ENCODE results near the gene DNAJC18. TPM values are rescaled to one million over a fixed set of nuclear protein-coding genes. Genes with fewer than 3 reads are reported as not detected.
"Not testable (repeated sequence)": the region's sequence is repeated elsewhere in the genome, so short reads cannot be mapped to it uniquely, and the experiment has no call there.

DNAJC18 gene
- total RNA-seq, 4 donors from 2014 or later = 7.9 to 21.0 (median 12.7) TPM

GRCh38 chr5:139451176-139451575 lies 11.9 kb upstream of the DNAJC18 start:
- no peak overlapping the region for H3K27ac ChIP-seq
- no peak for DNase-seq

GRCh38 chr5:139446956-139447779 lies 7.8 kb upstream of the DNAJC18 start:
- intact Hi-C loops (cut with DNase I) = no loop called here
- Histone ChIP-seq H3K9me3 (no peaks in the 10 kb centered on the region), H3K4me1 (peaks cover 4 to 13% of the 10 kb centered on the region in 2 donors), H3K27me3 (no peaks in the 10 kb centered on the region), H3K36me3 (no peaks in the 10 kb centered on the region), H3K27ac (peak overlapping the region in 1 of 3 donors; percentile 6), H3K4me3 (replicated peaks in 1 of 3) (no peak overlapping the region)
- 84 to 92% methylated on average over 5 of the region's 5 CpGs for WGBS, 2 donors
- TF ChIP-seq CTCF (IDR thresholded peaks at IDR 0.05) = no peak
- TF ChIP-seq POLR2A (IDR thresholded peaks at IDR 0.05) = no peak
- no peak for DNase-seq

More at GRCh38 chr5:139451176-139451575, 11.9 kb upstream of the DNAJC18 start:
- Histone ChIP-seq H3K4me1 (peaks cover 0 to 5% of the 10 kb centered on the region in 2 donors), H3K27me3 (no peaks in the 10 kb centered on the region), H3K9me3 (no peaks in the 10 kb centered on the region), H3K4me3 (replicated peaks in 1 of 3) (no peak overlapping the region), H3K36me3 (no peaks in the 10 kb centered on the region)
- intact Hi-C loops (cut with DNase I) = no loop called here
- TF ChIP-seq POLR2A (IDR thresholded peaks at IDR 0.05) = no peak
- TF ChIP-seq CTCF (IDR thresholded peaks at IDR 0.05) = no peak
- WGBS, 2 donors = 90 to 98% methylated on average over 2 of the region's 2 CpGs

- 36 to 44% methylated on average over 7 of the region's 7 CpGs for WGBS, 2 donors
These were observed 6.2 kb upstream of the DNAJC18 start for GRCh38 chr5:139445325-139446170.

GRCh38 chr5:139443831-139444453 lies 4.6 kb upstream of the DNAJC18 start:
- Histone ChIP-seq H3K27me3 (no peaks in the 10 kb centered on the region), H3K9me3 (no peaks in the 10 kb centered on the region), H3K27ac (no peak overlapping the region), H3K36me3 (no peaks in the 10 kb centered on the region), H3K4me3 (replicated peaks in 1 of 3) (no peak overlapping the region), H3K4me1 (peaks cover 7 to 17% of the 10 kb centered on the region in 2 donors)
- TF ChIP-seq POLR2A (IDR thresholded peaks at IDR 0.05) (no peak), CTCF (IDR thresholded peaks at IDR 0.05) (no peak)
- WGBS, 2 donors = 78 to 84% methylated on average over 4 of the region's 4 CpGs
- intact Hi-C loops (cut with DNase I) = no loop called here
- no peak for DNase-seq

More at GRCh38 chr5:139445325-139446170, 6.2 kb upstream of the DNAJC18 start:
- H3K27me3 ChIP-seq = no peaks in the 10 kb centered on the region
- peak; percentile 66 to 77 for DNase-seq
- H3K36me3 ChIP-seq = no peaks in the 10 kb centered on the region
- H3K4me1 ChIP-seq = peaks cover 4 to 13% of the 10 kb centered on the region in 2 donors
- intact Hi-C loops (cut with DNase I) = no loop called here
- no peak overlapping the region for H3K4me3 ChIP-seq (replicated peaks in 1 of 3)
- peak overlapping the region in 2 of 3 donors; percentile 2 to 68 for H3K27ac ChIP-seq
- TF ChIP-seq CTCF (IDR thresholded peaks at IDR 0.05) = no peak
- TF ChIP-seq POLR2A (IDR thresholded peaks at IDR 0.05) = no peak
- H3K9me3 ChIP-seq = no peaks in the 10 kb centered on the region

GRCh38 chr5:139440416-139440815 lies 1.1 kb upstream of the DNAJC18 start:
- intact Hi-C loops (cut with DNase I) = not testable (repeated sequence)

More at GRCh38 chr5:139440416-139440815, 1.1 kb upstream of the DNAJC18 start:
- H3K36me3 ChIP-seq; H3K4me3 ChIP-seq (replicated peaks in 1 of 3); H3K4me1 ChIP-seq; H3K27ac ChIP-seq; DNase-seq; H3K9me3 ChIP-seq; H3K27me3 ChIP-seq: not testable (repeated sequence)
- whole genome bisulfite sequencing, 2 donors = 94 to 97% methylated on average over 17 of the region's 17 CpGs
